A673 (cell line): ENCODE measurements around the gene CHMP2A.

Experiments used
- CTCF ChIP-seq: fragments of 300-800, 200-600 bp; sonication (generic); conservative IDR thresholded peaks from 2 replicates; pipeline ENCODE4 v1.5.1; 2017; ENCODE audit warnings: low read depth, mild to moderate bottlenecking, antibody characterized with exemption, low read length, moderate library complexity, mixed read lengths
- EZH2 ChIP-seq: fragments of 200-600 bp; sonication (generic); IDR thresholded peaks from 2 replicates; pipeline ENCODE4 v1.6.1; 2017; ENCODE audit warnings: borderline replicate concordance, low read depth, mild to moderate bottlenecking, mixed read lengths, antibody characterized with exemption, low read length; ENCODE audit not compliant: poor library complexity, severe bottlenecking

GRCh38 chr19:58551123-58551497, 3.8 kb downstream of the CHMP2A start:
- no peak for TF ChIP-seq CTCF
- TF ChIP-seq EZH2: no peak
